RPMI7951 (cell line): ENCODE data around the gene AGO1. TPM values are rescaled to one million over a fixed set of nuclear protein-coding genes. Genes with fewer than 3 reads are reported as not detected.
"Not testable (repeated sequence)": the region's sequence is repeated elsewhere in the genome, so short reads cannot be mapped to it uniquely, and the experiment has no call there.

Experiments used
- DNase-seq: peaks from one replicate; pipeline ENCODE4 v3.0.0-alpha.2; 2012; ENCODE audit warnings: low read depth
- total RNA-seq: library from RNA; depleted of rRNA; stranded (reverse); fragments of >200 nt; shearing (Covaris generic); gene quantifications from 2 replicates; pipeline ENCODE4 v1.2.3, GENCODE V29; 2014; rRNA removed

Gene AGO1
- total RNA-seq, 1 experiment from 2014 or later, result 11.1 TPM

- DNase-seq, result not testable (repeated sequence)
These were observed 89.6 kb downstream of the AGO1 start for GRCh38 chr1:35972631-35973030.

GRCh38 chr1:35980090-35980489, 97.1 kb downstream of the AGO1 start:
- DNase-seq, result no peak

Other genes with a start within 250 kb of the AGO1 start
- gene PSMB2, start 241.7 kb upstream of the AGO1 start, total RNA-seq, result 56.1 and 58.2 TPM in 2 replicates
- gene C1orf216, start 164.3 kb upstream of the AGO1 start, total RNA-seq, result 15.1 and 17.8 TPM in 2 replicates
- gene CLSPN, start 113.2 kb upstream of the AGO1 start, total RNA-seq, result 19.0 and 20.5 TPM in 2 replicates
- 8.1 and 11.3 TPM in 2 replicates for gene AGO4, start 75.2 kb upstream of the AGO1 start, total RNA-seq
- 10.4 and 13.9 TPM in 2 replicates for gene AGO3, start 47.9 kb downstream of the AGO1 start, total RNA-seq
- gene TEKT2, start 200.9 kb downstream of the AGO1 start, total RNA-seq, result 0.20 TPM in 1 of 2 replicates, not detected in the other
- 53.9 and 65.9 TPM in 2 replicates for gene ADPRS, start 205.7 kb downstream of the AGO1 start, total RNA-seq
- 0.88 and 0.96 TPM in 2 replicates for gene COL8A2, start 242.0 kb downstream of the AGO1 start, total RNA-seq